ENCODE results near the gene ABLIM3. TPM values are rescaled to one million over a fixed set of nuclear protein-coding genes. Genes with fewer than 3 reads are reported as not detected.

Gene ABLIM3
- total and polyA plus RNA-seq, 2 of the 13 experiments (the other 11 are each of a cell fraction or from before 2014, with no cell fraction given): 0.53 to 6.3 TPM

DNA sequence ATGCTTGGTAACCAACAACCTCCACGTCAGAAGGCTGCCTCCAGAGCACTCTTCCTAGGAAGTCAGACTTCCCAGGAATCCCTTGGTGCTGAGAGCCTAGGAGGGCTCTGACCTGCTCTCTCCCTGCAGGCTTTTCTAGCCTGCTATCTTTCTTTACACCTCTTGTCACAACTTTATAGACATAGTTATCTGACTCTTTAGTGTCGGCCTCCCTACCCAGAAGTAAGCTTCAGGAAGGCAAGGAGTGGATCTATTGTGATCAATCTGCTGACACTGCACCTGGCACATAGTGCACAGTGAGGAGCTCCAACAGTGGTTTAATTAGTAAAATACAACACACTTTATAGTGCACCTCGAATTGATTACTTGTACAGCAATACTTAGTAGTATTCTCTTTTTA, 132.7 kb downstream of the ABLIM3 start (continued):
- TF ChIP-seq, protein P1, sequence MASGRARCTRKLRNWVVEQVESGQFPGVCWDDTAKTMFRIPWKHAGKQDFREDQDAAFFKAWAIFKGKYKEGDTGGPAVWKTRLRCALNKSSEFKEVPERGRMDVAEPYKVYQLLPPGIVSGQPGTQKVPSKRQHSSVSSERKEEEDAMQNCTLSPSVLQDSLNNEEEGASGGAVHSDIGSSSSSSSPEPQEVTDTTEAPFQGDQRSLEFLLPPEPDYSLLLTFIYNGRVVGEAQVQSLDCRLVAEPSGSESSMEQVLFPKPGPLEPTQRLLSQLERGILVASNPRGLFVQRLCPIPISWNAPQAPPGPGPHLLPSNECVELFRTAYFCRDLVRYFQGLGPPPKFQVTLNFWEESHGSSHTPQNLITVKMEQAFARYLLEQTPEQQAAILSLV (CRISPR knock-in tag; IDR thresholded peaks at IDR 0.05; ENCODE audit: borderline replicate concordance): no peak

DNA sequence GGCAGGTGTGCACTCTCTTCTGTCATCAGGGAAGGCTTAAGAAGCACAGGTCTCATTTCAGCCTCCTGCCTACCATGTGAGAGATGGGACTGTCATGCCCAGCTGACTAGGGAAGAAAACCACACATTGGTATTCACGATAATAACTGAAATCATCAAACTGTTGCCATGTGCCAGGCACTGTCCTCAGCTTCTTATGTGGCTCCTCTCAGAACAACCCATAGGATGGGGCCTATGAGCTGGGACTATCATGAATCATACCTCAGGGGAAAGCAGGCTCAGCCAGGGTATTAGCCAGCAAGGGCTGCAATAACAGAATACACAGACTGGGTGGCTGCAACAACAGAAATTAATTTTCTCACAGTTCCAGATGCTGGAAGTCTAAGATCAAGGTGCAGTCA, 133.6 kb downstream of the ABLIM3 start:
- Histone ChIP-seq H3K79me2 (ENCODE audit: insufficient read depth, low read length) (no peaks in the 10 kb centered on the region), H2AFZ (ENCODE audit: low read length) (no peak overlapping the region), H3K4me3 (replicated peaks in 1 of 3; ENCODE audit: insufficient read depth in 1 of 3, low read depth in 2 of 3, low read length in 3 of 3) (no peak overlapping the region), H4K20me1 (ENCODE audit: insufficient read depth, low read length) (no peaks in the 10 kb centered on the region), H3K4me1 (ENCODE audit: insufficient read depth, low read length) (peaks cover 34% of the 10 kb centered on the region), H3K9me3 (ENCODE audit: low read length) (no peaks in the 10 kb centered on the region), H3K27ac (ENCODE audit: extremely low read length, insufficient read depth, low read length) (no peak overlapping the region), H3K4me2 (ENCODE audit: low read depth, low read length) (no peak overlapping the region), H3K36me3 (replicated peaks in 1 of 2; ENCODE audit: control insufficient read depth in 1 of 2, insufficient read depth in 2 of 2, low read length in 2 of 2) (no peaks in the 10 kb centered on the region), H3K9ac (ENCODE audit: insufficient read depth, low read depth, low read length) (no peak overlapping the region), H3K27me3 (ENCODE audit: control insufficient read depth in 1 of 2, insufficient read depth in 2 of 2, low read length in 2 of 2) (peaks cover 5 to 25% of the 10 kb centered on the region in 2 experiments; a peak in 4 of 5 replicates)
- BruUV-seq (replicated peaks): no TSS peak
- intact Hi-C loops (cut with micrococcal nuclease; ENCODE audit: unreplicated experiment): loop anchor here (5.0 kb wide), 1 partner anchor 157 kb away; no protein-coding TSS in a partner anchor
- CTCF ChIA-PET (ENCODE audit: low intra/inter-chr PET ratio, low total read pairs): no interaction called here
- no peak for DNase-seq (ENCODE audit: low spot score)
- no peak for FAIRE-seq
- ATAC-seq: no peak
- POLR2A ChIA-PET: no interaction called here
- 100% methylated on average over 1 of the region's 1 CpG for WGBS (ENCODE audit: low lambda C conversion rate)
- in situ Hi-C loops (cut with HindIII; ENCODE audit: extremely low pct_ligation_motif_present, low pct_unique_long_range_greater_than_20kb): no loop called here
- TF ChIP-seq EZH2 (conservative IDR thresholded peaks at IDR 0.05; ENCODE audit: low read depth, low read length) (no peak), ZNF292 (CRISPR knock-in tag; IDR thresholded peaks at IDR 0.05; ENCODE audit: borderline replicate concordance, low read depth) (no peak), SIN3B (IDR thresholded peaks at IDR 0.05; ENCODE audit: low read length) (no peak), RELA (CRISPR knock-in tag; IDR thresholded peaks at IDR 0.05) (no peak), ELF1 (CRISPR knock-in tag; IDR thresholded peaks at IDR 0.05) (no peak), TOPORS (CRISPR knock-in tag; IDR thresholded peaks at IDR 0.05) (no peak), ATAD3A (CRISPR knock-in tag; IDR thresholded peaks at IDR 0.05) (no peak), DPF2 (CRISPR knock-in tag; IDR thresholded peaks at IDR 0.05; ENCODE audit: borderline replicate concordance, low read depth) (no peak), RCOR2 (CRISPR knock-in tag; IDR thresholded peaks at IDR 0.05) (no peak), ZNF569 (CRISPR knock-in tag; IDR thresholded peaks at IDR 0.05; ENCODE audit: borderline replicate concordance) (no peak), EED (CRISPR knock-in tag; IDR thresholded peaks at IDR 0.05) (no peak), DR1 (CRISPR knock-in tag; IDR thresholded peaks at IDR 0.05) (no peak), REPIN1 (CRISPR knock-in tag; IDR thresholded peaks at IDR 0.05; ENCODE audit: borderline replicate concordance, low read depth) (no peak), SOX5 (CRISPR knock-in tag; IDR thresholded peaks at IDR 0.05; ENCODE audit: borderline replicate concordance) (no peak)
- TF ChIP-seq, protein P2, sequence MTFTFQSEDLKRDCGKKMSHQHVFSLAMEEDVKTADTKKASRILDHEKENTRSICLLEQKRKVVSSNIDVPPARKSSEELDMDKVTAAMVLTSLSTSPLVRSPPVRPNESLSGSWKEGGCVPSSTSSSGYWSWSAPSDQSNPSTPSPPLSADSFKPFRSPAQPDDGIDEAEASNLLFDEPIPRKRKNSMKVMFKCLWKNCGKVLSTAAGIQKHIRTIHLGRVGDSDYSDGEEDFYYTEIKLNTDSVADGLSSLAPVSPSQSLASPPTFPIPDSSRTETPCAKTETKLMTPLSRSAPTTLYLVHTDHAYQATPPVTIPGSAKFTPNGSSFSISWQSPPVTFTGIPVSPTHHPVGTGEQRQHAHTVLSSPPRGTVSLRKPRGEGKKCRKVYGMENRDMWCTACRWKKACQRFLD (CRISPR knock-in tag; IDR thresholded peaks at IDR 0.05; ENCODE audit: borderline replicate concordance): no peak
- TF ChIP-seq, protein P3, sequence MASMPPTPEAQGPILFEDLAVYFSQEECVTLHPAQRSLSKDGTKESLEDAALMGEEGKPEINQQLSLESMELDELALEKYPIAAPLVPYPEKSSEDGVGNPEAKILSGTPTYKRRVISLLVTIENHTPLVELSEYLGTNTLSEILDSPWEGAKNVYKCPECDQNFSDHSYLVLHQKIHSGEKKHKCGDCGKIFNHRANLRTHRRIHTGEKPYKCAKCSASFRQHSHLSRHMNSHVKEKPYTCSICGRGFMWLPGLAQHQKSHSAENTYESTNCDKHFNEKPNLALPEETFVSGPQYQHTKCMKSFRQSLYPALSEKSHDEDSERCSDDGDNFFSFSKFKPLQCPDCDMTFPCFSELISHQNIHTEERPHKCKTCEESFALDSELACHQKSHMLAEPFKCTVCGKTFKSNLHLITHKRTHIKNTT (CRISPR knock-in tag; IDR thresholded peaks at IDR 0.05): no peak
- TF ChIP-seq, protein P4, sequence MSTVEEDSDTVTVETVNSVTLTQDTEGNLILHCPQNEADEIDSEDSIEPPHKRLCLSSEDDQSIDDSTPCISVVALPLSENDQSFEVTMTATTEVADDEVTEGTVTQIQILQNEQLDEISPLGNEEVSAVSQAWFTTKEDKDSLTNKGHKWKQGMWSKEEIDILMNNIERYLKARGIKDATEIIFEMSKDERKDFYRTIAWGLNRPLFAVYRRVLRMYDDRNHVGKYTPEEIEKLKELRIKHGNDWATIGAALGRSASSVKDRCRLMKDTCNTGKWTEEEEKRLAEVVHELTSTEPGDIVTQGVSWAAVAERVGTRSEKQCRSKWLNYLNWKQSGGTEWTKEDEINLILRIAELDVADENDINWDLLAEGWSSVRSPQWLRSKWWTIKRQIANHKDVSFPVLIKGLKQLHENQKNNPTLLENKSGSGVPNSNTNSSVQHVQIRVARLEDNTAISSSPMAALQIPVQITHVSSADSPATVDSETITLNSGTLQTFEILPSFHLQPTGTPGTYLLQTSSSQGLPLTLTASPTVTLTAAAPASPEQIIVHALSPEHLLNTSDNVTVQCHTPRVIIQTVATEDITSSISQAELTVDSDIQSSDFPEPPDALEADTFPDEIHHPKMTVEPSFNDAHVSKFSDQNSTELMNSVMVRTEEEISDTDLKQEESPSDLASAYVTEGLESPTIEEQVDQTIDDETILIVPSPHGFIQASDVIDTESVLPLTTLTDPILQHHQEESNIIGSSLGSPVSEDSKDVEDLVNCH (CRISPR knock-in tag; IDR thresholded peaks at IDR 0.05): no peak
